Muscle of back (tissue), 11 donors: Measurements from ENCODE around the gene ARRB1. TPM values are rescaled to one million over a fixed set of nuclear protein-coding genes. Genes with fewer than 3 reads are reported as not detected.
A peak's percentile ranks its signal among the peaks of the same experiment; 100 is the strongest.
"Not testable (repeated sequence)": the region's sequence is repeated elsewhere in the genome, so short reads cannot be mapped to it uniquely, and the experiment has no call there.

Source experiments
- DNase-seq, 3 donors: peaks; one replicate each; pipeline versions ENCODE4 v3.0.0 to v3.0.0-alpha.2; 2013
- polyA plus RNA-seq, 10 donors: library from polyadenylated mRNA; unstranded; fragments of 120-200 nt; gene quantifications; one replicate each; pipeline ENCODE4 v1.2.1, GENCODE V29; 2013; ENCODE audit not compliant: insufficient read length in 10 of 10

ARRB1 gene
- polyA plus RNA-seq, 10 donors = 15.8 to 24.6 (median 19.7) TPM

DNA sequence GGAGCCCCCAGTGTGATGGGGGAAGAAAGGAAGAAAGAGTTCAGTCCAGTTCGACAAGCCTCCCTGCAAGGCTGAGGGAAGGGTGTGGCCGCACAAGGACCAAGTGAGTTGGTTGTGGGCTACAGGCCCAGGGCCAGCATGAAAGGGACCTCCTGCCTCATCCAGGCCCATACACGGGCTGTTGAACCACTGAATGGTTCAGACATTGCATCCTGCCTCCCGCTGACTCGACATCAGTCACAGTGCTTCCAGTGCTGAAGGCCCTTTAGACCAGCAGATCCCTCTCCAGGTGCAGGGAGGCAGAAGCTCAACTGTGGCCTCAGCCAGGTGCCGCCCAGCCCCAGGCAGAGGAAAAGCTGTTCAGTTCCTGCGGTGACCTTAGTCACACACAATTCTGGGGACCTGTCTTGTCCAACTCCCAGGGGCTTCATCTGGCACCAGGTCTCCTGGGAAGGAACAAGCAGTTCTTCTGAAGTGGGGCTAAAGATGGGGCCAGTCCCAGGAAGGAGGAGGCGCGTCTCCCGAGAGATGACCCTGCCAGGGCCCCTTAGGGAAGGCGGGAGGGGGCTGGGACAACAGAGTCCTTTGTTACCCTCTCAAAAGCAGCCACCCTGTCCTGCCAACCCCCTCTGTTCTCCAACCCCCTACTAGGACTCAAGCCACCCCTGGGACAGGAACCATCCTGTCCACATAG, 6.6 kb downstream of the ARRB1 start:
- DNase-seq = no peak

- DNase-seq = no peak
These were observed 7.3 kb downstream of the ARRB1 start for GRCh38 chr11:75344186-75344585.

DNA sequence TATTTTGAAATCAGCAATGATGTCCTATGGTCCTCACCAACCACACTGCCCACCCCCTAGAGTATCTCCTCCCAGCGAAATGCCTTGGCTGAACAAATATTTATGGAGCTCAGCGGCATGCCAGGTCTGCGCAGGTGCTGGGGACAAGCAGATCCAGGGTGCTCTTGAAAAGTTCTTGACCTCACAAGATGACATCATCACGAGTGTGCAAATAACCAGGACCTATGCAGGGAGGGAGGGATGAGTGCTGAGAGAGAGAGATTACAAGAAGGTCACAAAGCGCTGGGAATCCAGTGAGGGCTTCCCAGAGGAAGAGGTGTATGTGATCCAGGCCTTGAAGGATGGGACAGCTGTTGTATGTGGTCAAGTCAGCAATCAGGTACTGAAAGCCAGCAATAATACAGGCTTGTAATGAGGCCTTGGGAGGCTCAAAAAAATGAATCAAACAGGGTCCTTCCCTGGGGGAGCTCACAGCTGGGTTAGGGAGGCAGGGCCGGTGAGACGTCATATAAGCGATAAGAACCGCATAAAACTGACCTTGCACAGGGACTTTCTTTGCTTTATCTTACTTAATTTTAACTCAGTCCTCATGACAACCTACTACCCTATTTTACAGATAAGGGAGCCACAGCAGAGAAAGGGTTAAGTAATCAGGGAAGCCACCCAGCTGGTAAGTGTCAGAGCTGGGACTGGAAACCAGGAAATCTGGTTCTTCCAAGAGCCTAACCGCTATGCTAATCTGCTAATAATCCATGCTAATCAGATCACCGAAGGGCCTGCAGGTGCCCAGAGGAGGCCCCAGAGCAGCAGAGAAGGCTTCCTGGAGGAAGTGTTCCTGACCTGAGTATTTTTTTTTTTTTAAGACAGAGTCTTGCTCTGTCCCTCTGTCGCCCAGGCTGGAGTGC, 8.2 kb downstream of the ARRB1 start:
- DNase-seq = no peak

GRCh38 chr11:75342231-75342918, 9.1 kb downstream of the ARRB1 start:
- no peak for DNase-seq

DNA sequence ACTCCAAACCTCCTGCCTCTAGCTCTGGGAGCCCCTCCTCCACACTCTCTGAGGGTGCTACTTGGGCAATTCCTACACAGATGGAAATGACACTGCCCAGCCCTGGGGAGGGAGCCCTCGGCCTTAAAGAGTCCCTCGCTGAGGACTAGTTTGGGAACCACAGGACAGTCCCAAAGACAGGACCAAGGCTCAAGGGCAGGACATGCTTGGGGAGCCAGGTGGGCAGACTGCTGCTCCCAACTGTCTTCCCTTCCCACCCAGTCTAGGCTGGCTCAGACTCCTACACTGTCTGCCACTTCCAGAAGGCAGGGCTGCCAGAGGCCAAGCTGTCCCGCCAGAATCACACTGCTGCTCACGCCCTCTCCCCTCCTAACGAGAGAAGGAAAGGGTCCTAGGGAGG, 9.8 kb downstream of the ARRB1 start:
- no peak for DNase-seq

DNA sequence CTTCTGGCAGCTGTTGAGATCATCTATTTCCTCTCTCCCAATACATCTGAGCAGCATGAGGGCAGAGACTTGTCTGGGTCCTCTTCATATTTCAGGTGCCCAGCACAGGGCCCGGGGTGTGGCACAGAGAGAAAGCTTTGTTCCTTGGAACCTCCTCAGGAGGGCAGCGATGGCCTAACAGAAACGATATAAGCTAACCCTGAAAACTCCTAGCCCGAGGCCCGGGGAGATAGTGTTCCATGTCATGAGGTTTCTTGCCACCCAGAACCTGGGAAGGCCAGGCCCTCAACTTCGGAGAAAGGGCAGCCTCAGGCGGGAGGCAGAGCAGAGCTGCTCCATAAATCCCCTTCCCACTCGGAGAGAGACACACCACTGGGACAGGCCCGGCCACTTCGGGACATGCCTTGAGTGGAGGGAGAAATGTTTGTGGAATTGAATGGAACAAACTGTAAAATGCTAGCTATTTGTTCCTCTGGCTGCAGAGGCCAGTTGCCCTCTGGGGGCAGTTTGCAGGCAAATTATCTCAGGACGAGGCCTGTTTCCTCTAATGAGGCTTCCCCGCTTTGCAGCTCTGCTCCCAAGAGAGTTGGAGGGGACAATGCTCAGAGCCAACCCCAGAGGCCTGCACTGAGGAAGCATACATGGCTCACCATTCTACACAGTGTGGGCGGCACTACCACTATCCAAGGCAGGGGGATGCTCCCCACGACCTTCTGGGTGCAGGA, 11.6 kb downstream of the ARRB1 start:
- DNase-seq = no peak

- DNase-seq = no peak
These were observed 12.8 kb downstream of the ARRB1 start for GRCh38 chr11:75338516-75339208.

DNA sequence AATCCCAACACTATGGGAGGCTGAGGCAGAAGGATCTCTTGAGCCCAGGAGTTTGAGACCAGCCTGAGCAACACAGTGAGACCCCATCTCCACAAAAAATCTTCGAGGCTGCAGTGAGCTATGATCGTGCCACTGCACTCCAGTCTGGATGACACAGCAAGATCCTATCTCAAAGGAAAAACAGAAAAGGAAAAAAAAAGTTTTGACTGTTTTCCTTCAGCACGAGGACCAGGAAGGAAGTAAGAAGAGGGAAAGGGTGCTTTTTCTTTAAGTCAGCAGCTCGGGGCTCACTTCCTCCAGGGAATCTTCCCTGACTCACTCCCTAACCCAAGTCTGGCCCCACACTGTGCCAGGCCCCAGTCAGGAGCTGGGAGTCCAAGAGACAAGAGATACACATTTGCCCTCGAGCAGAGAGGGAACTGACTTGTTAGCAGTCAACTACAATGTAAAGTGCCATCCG, 14.2 kb downstream of the ARRB1 start:
- DNase-seq = no peak

- peak in 1 of 3 donors; percentile 45 for DNase-seq
These were observed 16.5 kb downstream of the ARRB1 start for GRCh38 chr11:75334976-75335375.

DNA sequence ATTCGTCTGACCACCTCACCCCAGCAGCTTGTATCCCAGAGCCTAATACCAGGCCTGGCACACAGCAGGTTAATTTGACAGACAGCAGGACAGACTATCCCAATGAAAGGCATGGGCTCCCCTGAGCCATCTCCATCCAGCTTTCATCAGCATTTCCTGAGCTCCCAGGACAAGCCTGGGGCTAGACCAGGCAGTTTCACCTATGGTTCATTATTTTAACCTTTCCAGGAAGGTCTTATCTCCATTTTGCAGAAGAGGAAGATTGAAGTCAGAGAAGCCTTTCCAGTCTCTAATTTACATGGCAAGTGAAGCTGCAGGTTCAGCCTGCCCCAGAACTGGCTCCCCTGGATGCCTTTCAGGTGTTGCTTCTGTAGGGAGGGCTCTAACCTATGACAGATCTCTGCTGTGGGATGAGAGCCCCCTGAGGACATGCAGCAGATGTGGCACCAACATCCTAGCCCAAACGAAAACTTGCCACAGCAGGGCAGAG, 17.0 kb downstream of the ARRB1 start:
- no peak for DNase-seq

- DNase-seq = no peak
These were observed 17.7 kb downstream of the ARRB1 start for GRCh38 chr11:75333807-75334140.

DNA sequence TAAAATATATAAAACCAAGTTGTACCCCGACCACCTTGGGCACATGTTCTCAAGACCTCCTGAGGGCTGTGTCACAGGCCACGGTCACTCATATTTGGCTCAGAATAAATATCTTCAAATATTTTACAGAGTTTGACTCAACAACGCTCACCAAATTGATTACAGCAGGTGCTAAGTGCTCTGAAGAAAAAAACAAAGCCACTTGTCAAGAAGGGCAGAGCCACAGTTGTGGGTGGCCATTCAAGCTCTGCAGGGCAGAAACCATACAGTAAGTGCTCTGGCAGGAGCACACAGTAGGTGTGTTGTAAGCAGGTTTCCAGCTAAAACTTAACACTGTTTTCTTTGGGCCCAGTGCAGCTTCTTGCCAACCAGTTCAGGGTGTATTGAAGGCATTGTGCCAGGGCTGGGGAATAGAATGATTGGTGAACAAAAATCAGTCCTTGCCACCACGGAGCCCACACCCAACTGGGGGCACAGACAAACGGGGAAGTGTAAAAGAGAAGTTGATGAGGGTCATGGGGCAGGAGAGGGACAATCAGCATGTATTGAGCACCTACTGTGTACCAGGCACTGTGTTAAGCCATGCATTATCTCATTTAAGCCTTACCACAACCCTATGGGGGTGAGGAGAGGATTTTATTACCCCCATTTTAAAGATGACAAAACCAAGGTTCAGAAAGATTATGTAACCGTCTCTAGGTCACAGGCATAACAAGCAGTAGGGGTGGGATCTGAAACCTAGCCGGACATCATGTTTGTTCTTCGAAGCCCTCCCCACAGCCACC, 18.2 kb downstream of the ARRB1 start:
- DNase-seq = no peak

DNA sequence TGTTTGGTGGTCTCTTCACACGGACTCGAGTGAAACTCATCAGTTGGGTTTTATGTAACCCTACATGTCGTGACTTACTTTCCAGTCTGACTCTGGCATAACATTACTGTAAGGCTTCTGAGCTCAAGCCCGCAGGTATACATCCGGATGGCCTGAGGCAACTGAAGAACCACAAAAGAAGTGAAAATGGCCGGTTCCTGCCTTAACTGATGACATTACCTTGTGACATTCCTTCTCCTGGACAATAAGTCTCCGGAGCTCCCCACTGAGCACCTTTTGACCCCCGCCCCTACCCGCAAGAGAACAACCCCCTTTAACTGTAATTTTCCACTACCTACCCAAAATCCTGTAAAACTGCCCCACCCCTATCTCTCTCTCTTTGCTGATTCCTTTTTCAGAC, 19.7 kb downstream of the ARRB1 start:
- not testable (repeated sequence) for DNase-seq

DNA sequence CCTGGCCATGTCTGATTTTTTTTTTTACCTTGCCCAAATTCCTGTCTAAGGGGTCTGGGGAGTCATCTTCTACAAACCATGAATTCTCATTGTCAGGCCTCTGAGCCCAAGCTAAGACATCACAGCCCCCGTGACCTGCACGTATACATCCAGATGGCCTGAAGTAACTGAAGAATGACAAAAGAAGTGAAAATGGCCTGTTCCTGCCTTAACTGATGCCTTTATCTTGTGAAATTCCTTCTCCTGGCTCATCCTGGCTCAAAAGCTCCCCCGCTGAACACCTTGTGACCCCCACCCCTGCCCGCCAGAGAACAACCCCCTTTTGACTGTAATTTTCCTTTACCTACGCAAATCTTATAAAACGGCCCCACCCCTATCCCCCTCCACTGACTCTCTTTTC, 20.2 kb downstream of the ARRB1 start:
- DNase-seq = not testable (repeated sequence)

DNA sequence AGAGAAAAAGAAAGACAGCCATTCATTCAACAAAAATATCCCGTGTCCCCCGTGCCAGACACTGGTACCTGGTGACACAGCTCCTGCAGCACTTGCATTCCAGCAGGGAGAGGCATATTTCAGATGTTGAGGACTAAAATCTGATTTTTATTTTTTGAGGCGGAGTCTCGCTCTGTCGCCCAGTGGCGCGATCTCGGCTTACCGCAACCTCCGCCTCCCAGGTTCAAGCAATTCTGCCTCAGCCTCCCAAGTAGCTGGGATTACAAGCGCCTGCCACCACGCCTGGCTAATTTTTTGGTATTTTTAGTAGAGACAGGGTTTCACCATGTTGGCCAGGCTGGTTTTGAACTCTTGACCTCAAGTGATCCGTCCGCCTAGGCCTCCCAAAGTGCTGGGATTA, 20.6 kb downstream of the ARRB1 start:
- DNase-seq = not testable (repeated sequence)

DNA sequence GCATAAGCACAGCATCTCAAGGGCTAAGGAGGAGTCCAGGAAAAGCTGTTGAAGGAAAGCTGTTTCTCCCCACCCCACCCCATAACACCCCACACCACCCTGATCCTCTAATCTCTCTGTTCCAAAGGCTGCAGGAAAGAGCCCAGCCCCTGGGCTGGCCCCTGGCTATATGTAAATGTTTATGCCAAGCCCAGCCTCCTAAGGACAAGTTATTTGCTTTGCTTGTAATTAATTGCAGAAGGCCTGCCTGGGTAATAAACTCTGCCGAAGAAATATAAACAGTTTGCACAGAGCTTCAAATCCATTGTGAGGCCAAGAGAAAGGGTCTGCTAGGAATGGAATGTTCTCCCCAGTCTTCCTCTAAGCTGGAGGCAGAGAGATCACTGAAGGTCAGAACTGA, 21.2 kb downstream of the ARRB1 start:
- DNase-seq = peak in 1 of 3 donors; percentile 38

DNA sequence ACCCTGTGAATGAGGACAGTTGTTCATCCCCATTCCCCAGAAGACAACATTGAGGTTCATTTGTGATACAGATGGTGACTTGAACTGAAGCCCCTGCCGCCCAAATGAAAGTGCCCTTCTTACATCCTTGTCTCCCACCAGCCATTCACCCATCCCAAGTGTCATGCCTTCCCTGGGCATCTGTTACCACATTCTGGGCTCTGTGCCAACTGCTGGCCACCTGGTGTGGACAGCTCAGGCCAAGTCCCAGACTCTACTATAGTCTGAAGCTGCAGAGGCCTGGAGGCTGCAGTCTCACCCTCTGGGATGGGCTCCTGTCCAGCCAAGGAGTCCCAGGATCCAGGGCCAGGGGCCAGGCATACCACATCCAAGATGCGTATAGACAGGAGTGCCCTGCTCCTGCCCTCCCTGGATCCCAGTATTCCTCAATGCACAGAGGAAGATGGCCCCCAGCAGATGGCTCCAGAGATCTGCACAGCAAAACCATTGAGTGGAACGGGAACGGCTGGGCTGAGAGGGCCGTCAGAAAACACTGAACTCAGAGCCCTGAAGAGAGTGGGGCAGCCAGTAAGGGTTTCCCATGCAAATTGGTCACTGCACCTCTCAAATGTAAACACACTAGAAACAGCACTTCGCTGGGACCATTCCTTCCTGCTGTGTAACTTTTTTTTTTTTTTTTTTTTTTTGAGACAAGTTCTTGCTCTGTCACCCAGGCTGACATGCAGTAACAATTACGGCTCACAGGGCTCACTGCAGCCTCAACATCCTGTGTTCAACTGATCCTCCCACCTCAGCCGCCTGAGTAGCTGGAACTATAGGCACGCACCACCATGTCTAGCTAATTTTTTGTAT, 22.8 kb downstream of the ARRB1 start:
- DNase-seq = peak; percentile 57 to 85 (median 64)

DNA sequence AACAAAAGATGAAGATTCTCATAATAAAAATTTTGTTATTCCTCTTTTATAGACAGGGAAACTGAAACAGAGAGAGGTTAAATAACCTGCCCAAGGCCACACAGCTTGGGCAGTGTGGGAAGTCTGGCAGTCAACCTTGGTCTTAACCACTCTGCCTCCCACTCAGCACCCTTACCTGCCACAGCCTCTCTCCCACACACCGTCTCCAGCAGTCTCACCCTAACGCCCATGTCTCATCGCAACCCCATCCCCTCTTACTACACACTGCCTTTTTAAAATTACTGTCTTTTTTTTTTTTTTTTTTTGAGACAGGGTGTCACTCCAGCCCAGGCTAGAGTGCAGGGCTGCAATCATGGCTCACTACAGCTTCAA, 25.0 kb downstream of the ARRB1 start:
- DNase-seq = no peak

DNA sequence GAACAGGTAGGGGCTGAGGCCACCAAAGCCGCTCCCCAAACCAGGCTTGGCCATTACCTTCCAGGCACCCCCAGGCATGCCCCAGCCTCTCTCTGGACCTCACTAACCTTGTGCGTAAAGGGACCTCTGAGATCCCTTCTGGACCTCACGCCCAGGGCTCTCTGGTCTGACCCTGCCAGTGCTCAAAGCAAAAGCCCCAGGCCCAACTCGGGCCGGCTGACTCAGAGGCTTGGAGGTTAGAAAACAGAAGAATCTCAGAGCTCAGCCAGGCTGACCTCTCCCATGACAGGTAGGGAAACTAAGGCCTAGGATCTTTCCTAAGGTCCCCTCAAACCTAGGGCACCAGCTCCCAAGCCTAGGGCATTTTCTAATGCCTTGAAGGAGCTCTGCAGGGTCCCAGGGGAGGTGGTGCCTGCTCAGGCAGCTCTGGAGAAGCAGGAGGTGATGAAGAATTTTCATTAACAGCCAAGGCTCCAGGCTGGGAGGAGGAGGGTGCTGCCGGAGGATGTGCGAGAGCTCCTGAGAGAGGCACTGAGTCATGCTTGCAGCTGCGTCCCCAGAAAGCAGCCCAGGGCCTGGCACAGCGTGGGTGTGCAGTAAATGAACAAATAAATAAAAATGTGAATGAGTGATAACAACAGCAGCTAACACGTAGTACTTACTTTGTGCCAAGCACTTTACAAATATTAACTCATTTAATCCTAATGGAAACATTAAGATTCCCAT, 25.6 kb downstream of the ARRB1 start:
- no peak for DNase-seq
